Vagina (tissue), 2 donors: ENCODE data around the gene IL16.

Experiments used
- CTCF ChIP-seq, 3 experiments: fragments of 450-650 bp in 2 of 3; fragments of 200-600 bp in 1 of 3; sonication (generic) in 1 of 3; IDR thresholded peaks; one replicate each; pipeline ENCODE4 v1.5.1; 2017 to 2019; ENCODE audit warnings: antibody characterized with exemption in 3 of 3, mild to moderate bottlenecking in 2 of 3, moderate library complexity in 2 of 3
- POLR2A ChIP-seq, 2 donors: fragments of 450-650 bp; IDR thresholded peaks; one replicate each; pipeline ENCODE4 v1.6.1; 2017; ENCODE audit warnings: antibody characterized with exemption in 2 of 2, mild to moderate bottlenecking in 2 of 2, moderate library complexity in 2 of 2

GRCh38 chr15:81196576-81197254 lies at the start of gene IL16:
- TF ChIP-seq POLR2A (IDR thresholded peaks at IDR 0.05): no peak
- no peak for TF ChIP-seq CTCF (IDR thresholded peaks at IDR 0.05)
